ENCODE results near the gene AKNA.
A peak's percentile ranks its signal among the peaks of the same experiment; 100 is the strongest.

AKNA gene

GRCh38 chr9:114291064-114291474 lies 96.7 kb downstream of the AKNA start:
- peak; percentile 93 for TF ChIP-seq CTCF (conservative IDR thresholded peaks at IDR 0.05)

GRCh38 chr9:114290561-114290986 lies 97.2 kb downstream of the AKNA start:
- H3K27ac ChIP-seq: no peak overlapping the region

More at GRCh38 chr9:114291064-114291474, 96.7 kb downstream of the AKNA start:
- no peak overlapping the region for H3K27ac ChIP-seq

DNA sequence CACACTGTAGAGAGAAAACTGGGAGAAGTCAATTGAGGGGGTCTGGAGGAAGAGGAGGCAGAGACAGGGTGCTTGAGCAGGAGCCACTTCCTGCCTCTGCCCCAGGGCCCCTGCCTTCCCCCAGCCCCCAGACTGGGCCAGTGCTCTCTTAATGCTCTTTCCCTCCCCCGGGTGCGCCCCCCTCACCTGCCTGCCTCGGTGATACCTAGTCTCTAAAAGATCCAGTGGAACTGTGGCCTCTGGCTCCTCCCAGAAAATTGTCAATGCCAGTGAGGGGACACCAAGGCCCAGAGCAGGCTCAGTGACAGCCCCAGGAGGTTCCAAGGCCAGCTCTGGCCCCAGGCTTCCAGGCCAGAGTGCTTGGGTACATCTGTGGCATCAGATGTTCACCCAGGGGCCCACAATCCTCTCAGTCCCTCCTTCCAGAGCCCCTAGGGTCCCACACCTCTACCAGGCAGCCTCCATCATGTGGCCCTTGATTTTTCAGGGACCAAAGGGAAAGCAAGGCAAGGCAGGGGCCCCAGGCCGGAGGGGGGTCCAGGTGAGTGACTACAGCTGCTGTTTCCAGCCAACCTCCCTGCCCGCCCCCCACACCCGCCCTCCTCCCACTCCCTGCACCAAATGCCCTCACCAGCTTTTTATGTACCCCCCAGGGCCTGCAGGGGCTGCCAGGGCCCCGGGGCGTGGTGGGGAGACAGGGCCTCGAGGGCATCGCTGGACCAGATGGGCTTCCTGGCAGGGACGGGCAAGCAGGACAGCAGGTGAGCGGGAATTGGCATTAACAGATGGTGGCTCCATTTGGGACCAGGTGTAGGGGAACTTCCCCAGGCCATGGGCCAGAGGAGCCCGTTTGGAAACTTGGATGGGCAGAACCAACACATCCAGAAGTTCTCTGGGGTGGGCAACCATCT lies 98.0 kb downstream of the AKNA start:
- H3K27ac ChIP-seq: no peak overlapping the region

More at GRCh38 chr9:114290561-114290986, 97.2 kb downstream of the AKNA start:
- no peak for TF ChIP-seq CTCF (conservative IDR thresholded peaks at IDR 0.05)

GRCh38 chr9:114289106-114289505 lies 98.7 kb downstream of the AKNA start:
- H3K27ac ChIP-seq: no peak overlapping the region
- TF ChIP-seq CTCF (conservative IDR thresholded peaks at IDR 0.05): no peak

More for the DNA sequence above, 98.0 kb downstream of the AKNA start:
- TF ChIP-seq CTCF (conservative IDR thresholded peaks at IDR 0.05): no peak

GRCh38 chr9:114288193-114289091 lies 99.3 kb downstream of the AKNA start:
- TF ChIP-seq CTCF (conservative IDR thresholded peaks at IDR 0.05): no peak
- H3K27ac ChIP-seq: no peak overlapping the region

- TF ChIP-seq CTCF (conservative IDR thresholded peaks at IDR 0.05): no peak
- no peak overlapping the region for H3K27ac ChIP-seq
These were observed 100.0 kb downstream of the AKNA start for GRCh38 chr9:114287763-114288192.
